Embryonic facial prominence (tissue), 1 donor: ENCODE results near the gene PNMA8C.
"Not testable (repeated sequence)": the region's sequence is repeated elsewhere in the genome, so short reads cannot be mapped to it uniquely, and the experiment has no call there.

Source experiments
- DNase-seq: peaks from one replicate; pipeline ENCODE4 v3.0.0-alpha.2; 2016; ENCODE audit errors: extremely low spot score

Gene PNMA8C

GRCh38 chr19:46390121-46390858 is 38.4 kb downstream of the PNMA8C start:
- no peak for DNase-seq

DNA sequence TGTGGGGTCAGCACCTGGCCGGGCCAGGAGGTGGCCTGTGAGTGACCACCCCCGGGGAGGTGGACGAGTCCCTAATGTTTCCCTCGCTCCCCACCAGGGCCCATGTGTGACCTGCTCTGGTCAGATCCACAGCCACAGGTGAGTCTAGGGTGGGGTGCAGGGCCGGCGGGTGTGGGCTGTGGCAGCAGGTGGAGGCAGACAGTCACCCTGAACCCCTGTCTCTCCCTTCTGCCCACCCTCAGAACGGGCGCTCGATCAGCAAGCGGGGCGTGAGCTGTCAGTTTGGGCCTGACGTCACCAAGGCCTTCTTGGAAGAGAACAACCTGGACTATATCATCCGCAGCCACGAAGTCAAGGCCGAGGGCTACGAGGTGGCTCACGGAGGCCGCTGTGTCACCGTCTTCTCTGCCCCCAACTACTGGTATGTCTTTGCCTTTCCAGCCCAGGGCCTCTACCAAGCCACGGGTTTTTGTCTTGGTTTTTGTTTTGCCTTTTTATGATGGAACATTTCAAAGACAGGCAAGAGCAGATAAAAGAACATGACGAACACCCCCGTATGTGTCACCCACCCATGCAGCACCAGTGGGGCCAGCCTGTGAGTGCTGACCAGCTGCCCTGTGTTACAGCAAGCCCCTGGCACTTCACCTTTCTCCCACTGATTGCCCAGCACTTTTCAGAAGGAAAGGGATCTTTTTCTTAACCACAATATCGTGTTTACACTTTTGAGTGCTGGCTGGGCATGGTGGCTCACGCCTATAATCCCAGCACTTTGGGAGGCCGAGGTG is 40.2 kb downstream of the PNMA8C start:
- no peak for DNase-seq

GRCh38 chr19:46387713-46388130 is 41.0 kb downstream of the PNMA8C start:
- DNase-seq: no peak

DNA sequence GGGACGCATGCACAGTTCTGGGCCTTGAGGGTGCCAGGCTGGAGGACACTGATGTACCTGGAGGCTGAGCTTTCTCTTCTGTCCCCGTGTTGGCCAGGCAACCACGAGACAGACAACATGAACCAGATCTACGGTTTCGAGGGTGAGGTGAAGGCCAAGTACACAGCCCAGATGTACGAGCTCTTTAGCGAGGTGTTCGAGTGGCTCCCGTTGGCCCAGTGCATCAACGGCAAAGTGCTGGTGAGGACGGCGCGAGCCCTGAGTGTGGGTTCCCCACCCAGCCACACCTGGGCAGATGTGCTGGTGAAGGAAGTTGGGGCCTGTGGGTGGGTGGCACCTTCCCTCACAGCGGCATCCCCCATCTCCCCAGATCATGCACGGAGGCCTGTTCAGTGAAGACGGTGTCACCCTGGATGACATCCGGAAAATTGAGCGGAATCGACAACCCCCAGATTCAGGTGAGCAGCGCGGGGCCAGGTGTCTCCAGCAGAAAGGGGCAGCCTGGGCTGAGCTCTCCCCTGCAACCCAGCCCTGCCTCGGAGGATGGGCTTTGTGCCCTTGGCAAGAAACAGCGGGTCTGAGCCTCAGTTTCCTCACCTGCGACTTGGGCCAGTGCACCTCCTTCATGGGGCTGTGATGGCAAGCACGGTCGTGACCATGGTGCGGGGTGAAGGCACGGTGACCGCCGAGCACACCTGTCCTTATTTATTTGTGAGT is 41.6 kb downstream of the PNMA8C start:
- DNase-seq: no peak

- no peak for DNase-seq
These were observed 42.6 kb downstream of the PNMA8C start for GRCh38 chr19:46386151-46386550.

DNA sequence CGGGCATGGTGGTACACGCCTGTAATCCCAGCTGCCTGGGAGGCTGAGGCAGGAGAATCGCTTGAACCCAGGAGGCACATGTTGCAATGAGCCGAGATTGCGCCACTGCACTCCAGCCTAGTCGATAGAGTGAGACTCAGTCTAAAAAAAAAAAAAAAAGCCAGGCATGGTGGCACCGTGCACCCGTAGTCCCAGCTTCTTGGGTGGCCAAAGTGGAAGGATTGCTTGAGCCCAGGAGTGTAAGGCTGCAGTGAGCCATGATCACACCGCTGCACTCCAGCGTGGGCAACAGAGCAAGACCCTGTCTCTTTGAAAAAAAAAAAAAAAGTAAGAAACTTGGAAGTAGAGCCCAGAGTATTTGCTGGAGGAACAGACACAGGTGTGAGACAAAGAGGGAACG is 43.1 kb downstream of the PNMA8C start:
- no peak for DNase-seq

DNA sequence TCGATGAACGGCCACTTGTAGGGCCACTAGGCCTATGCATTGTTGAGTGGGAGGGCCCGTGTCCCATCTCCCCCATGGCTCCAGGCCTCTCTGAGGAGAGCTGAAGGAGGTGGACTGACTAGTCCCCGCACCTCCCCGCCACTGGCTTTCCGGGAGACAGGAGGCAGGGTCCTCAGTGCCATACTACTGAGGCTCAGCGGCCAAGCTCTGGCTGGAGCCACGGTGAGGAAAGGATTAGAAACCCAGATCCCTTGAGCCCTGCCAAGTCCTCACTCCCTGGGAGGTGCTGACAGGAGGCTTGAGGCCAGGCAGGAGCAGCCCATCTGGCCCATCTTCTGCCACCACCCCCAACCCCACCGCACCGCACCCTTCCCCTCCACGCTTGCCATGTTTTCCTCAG is 44.3 kb downstream of the PNMA8C start:
- no peak for DNase-seq

GRCh38 chr19:46383846-46384245 is 44.9 kb downstream of the PNMA8C start:
- DNase-seq: no peak

GRCh38 chr19:46383171-46383815 is 45.4 kb downstream of the PNMA8C start:
- DNase-seq: no peak

- DNase-seq: no peak
These were observed 46.9 kb downstream of the PNMA8C start for GRCh38 chr19:46381756-46382345.

DNA sequence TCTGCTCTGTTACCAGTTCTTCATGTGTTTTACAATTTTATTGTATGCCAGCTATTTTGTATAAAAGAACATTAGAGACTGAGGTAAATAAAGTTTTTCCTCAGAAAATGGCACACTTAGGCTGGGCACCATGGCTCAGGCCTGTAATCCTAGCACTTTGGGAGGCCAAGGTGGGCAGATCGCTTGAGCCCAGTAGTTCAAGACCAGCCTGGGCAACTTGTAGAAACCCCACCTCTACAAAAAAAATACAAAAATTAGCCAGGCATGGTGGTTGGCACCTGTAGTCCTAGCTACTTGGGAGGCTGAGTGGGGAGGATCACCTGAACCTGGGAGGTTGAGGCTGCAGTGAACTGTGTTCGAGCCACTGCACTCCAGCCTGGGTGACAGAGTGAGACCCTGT is 47.4 kb downstream of the PNMA8C start:
- no peak for DNase-seq

- DNase-seq: no peak
These were observed 48.0 kb downstream of the PNMA8C start for GRCh38 chr19:46380690-46381089.

- DNase-seq: no peak
These were observed 50.5 kb downstream of the PNMA8C start for GRCh38 chr19:46378268-46378667.

- DNase-seq: no peak
These were observed 52.2 kb downstream of the PNMA8C start for GRCh38 chr19:46376241-46377153.

DNA sequence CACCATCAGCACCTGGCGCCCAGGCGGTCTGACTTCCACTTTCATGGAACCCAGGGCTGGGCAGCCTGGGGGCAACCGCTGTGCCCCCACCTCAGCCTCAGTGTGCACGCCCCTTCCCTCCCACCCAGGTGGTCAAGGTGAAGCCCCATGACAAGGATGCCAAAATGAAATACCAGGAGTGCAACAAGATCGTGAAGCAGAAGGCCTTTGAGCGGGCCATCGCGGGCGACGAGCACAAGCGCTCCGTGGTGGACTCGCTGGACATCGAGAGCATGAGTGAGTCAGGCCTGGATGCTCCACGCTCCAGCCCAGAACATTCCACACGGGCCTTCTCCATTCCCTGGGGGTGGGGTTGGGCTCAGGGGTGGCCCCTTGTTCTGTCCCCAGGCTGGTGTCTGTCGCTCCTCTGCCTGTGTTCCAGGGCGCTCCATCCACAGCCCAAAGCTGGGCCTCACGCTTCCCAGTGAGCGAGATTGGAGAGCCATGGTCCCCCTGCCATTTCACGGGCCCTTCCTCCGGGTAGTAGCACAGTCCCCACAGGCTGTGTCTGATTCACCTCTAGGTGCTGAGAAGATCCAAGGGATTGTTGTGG is 53.2 kb downstream of the PNMA8C start:
- not testable (repeated sequence) for DNase-seq
